ENCODE measurements around the gene WDR62. TPM values are rescaled to one million over a fixed set of nuclear protein-coding genes. Genes with fewer than 3 reads are reported as not detected.

WDR62 gene
- total and polyA plus RNA-seq, 2 of the 8 experiments (the other 6 are each of a cell fraction or from before 2014, with no cell fraction given): 28.2 to 39.5 TPM

GRCh38 chr19:36100476-36100875 is 45.8 kb downstream of the WDR62 start:
- H4K20me1 ChIP-seq (replicated peaks in 1 of 2; ENCODE audit: control insufficient read depth in 1 of 2, insufficient read depth in 2 of 2, low read length in 2 of 2): peaks cover 0 to 3% of the 10 kb centered on the region in 2 experiments
- H2BK15ac ChIP-seq (ENCODE audit: low read length): no peak overlapping the region
- H2AK5ac ChIP-seq (ENCODE audit: low read depth, low read length): no peak overlapping the region
- H3K23ac ChIP-seq (ENCODE audit: insufficient read length): no peak overlapping the region
- H3K4me1 ChIP-seq (replicated peaks in 1 of 4; ENCODE audit: control insufficient read depth in 3 of 4, insufficient read depth in 4 of 4, low read length in 3 of 4): no peaks in the 10 kb centered on the region
- H3K4ac ChIP-seq (replicated peaks; ENCODE audit: insufficient read length, low read depth, low read length): no peak overlapping the region
- POLR2A ChIA-PET (ENCODE audit: partially characterized antibody): interaction anchor here (0.6 to 1.5 kb wide), 4 partner anchors 10 to 39 kb away, joined by 3 to 4 read pairs (median 4); partner anchors contain the start of genes OVOL3 and POLR2I
- no peaks in the 10 kb centered on the region for H3K23me2 ChIP-seq (ENCODE audit: low read depth, low read length)
- H3K4me2 ChIP-seq (ENCODE audit: insufficient read depth in 1 of 2, low read depth in 2 of 2, low read length in 2 of 2): no peak overlapping the region
- H3K9me3 ChIP-seq (ENCODE audit: insufficient read depth in 2 of 2, low read depth in 1 of 2, low read length in 1 of 2): no peaks in the 10 kb centered on the region
- no peak overlapping the region for H2BK12ac ChIP-seq (ENCODE audit: low read depth, low read length)
- CTCF ChIA-PET (ENCODE audit: partially characterized antibody): interaction anchor here (0.7 to 1.6 kb wide), 3 partner anchors 8 to 33 kb away, joined by 3 to 4 read pairs (median 3); no protein-coding TSS in a partner anchor
- no peak overlapping the region for H2BK20ac ChIP-seq (ENCODE audit: low read length)
- no peak overlapping the region for H3K18ac ChIP-seq (ENCODE audit: extremely low read depth, low read length)
- no peak overlapping the region for H4K8ac ChIP-seq (ENCODE audit: extremely low read depth, insufficient read depth, low read length)
- H3K56ac ChIP-seq (replicated peaks; ENCODE audit: insufficient read length, low read depth, low read length): no peak overlapping the region
- no peak overlapping the region for H3K4me3 ChIP-seq (ENCODE audit: extremely low read depth in 1 of 4, insufficient read depth in 2 of 4, low read depth in 3 of 4, low read length in 4 of 4)
- no peak overlapping the region for H4K91ac ChIP-seq (replicated peaks; ENCODE audit: insufficient read length, low read length)
- no peak overlapping the region for H2BK120ac ChIP-seq (replicated peaks; ENCODE audit: low read depth, low read length)
- H3K14ac ChIP-seq (ENCODE audit: insufficient read length): no peak overlapping the region
- DNase-seq (ENCODE audit: low read depth in 1 of 2, low spot score in 2 of 2) (no peak), FAIRE-seq (no peak)
- H2AFZ ChIP-seq (ENCODE audit: low read length): no peak overlapping the region
- no peak for TF ChIP-seq HDAC2 (IDR thresholded peaks at IDR 0.05; ENCODE audit: borderline replicate concordance in 1 of 2, low read depth in 2 of 2, low read length in 2 of 2)
- no peak for TF ChIP-seq BACH1 (IDR thresholded peaks at IDR 0.05; ENCODE audit: low read length)
- TF ChIP-seq SIN3A (conservative IDR thresholded peaks at IDR 0.05 in 1 of 2, IDR thresholded peaks at IDR 0.05 in 1 of 2; ENCODE audit: low read depth in 1 of 2, low read length in 2 of 2): no peak
- no peak for TF ChIP-seq FOSL1 (IDR thresholded peaks at IDR 0.05; ENCODE audit: insufficient read depth, low read depth, low read length)
- TF ChIP-seq SP4 (IDR thresholded peaks at IDR 0.05; ENCODE audit: low read length): no peak
- no peak for TF ChIP-seq TEAD4 (IDR thresholded peaks at IDR 0.05; ENCODE audit: low read depth, low read length)
- no peak for TF ChIP-seq TCF12 (IDR thresholded peaks at IDR 0.05; ENCODE audit: low read depth, low read length)
- TF ChIP-seq KDM1A (IDR thresholded peaks at IDR 0.05; ENCODE audit: borderline replicate concordance, low read length): no peak
- no peak for TF ChIP-seq CTBP2 (IDR thresholded peaks at IDR 0.05; ENCODE audit: borderline replicate concordance, insufficient read depth, insufficient read length, low read length)
- no peak for TF ChIP-seq RBBP5 (IDR thresholded peaks at IDR 0.05; ENCODE audit: borderline replicate concordance, low read depth, low read length)
- no peak for TF ChIP-seq SUZ12 (IDR thresholded peaks at IDR 0.05; ENCODE audit: low read length)
- H3K27ac ChIP-seq (ENCODE audit: low read depth, low read length): no peak overlapping the region
- H3K36me3 ChIP-seq (ENCODE audit: control insufficient read depth in 2 of 4, insufficient read depth in 4 of 4, low read length in 3 of 4): peaks cover 21 to 68% (median 57%) of the 10 kb centered on the region in 4 experiments
- no peaks in the 10 kb centered on the region for H3K79me2 ChIP-seq (ENCODE audit: control insufficient read depth in 1 of 2, insufficient read depth in 2 of 2, low read length in 2 of 2)
- H3K27me3 ChIP-seq (replicated peaks in 1 of 4; ENCODE audit: control insufficient read depth in 3 of 4, extremely low read depth in 1 of 4, insufficient read depth in 3 of 4, low read length in 3 of 4): no peaks in the 10 kb centered on the region
- H3K79me1 ChIP-seq (ENCODE audit: low read depth, low read length): no peaks in the 10 kb centered on the region
- no peak overlapping the region for H2BK5ac ChIP-seq (ENCODE audit: low read depth, low read length)
- H3K9ac ChIP-seq (replicated peaks in 1 of 4; ENCODE audit: extremely low read depth in 1 of 4, low read depth in 3 of 4, low read length in 3 of 4): no peak overlapping the region
- 89% methylated on average over 5 of the region's 5 CpGs; no CpG with 5 or more reads in 1 of the 2 experiments for WGBS, 2 experiments (ENCODE audit: extremely low coverage in 1 of 2, insufficient coverage in 1 of 2, insufficient read length in 1 of 2, insufficient replicate concordance in 2 of 2, low coverage in 1 of 2, low lambda C conversion rate in 2 of 2, missing lambda C conversion rate in 1 of 2)
- no peak overlapping the region for H4K5ac ChIP-seq (ENCODE audit: insufficient read length, low read depth, low read length)
